GM20000 (cell line): Measurements from ENCODE around the gene FAM151A.

Experiments
- DNase-seq: peaks from one replicate; pipeline ENCODE4 v3.0.0; 2012; ENCODE audit warnings: low spot score
- CTCF ChIP-seq: IDR thresholded peaks from 2 replicates; pipeline ENCODE4 v1.5.1; 2012; ENCODE audit warnings: mild to moderate bottlenecking, control low read depth; ENCODE audit errors: extremely low read depth, missing control alignments

Gene FAM151A

GRCh38 chr1:54610601-54611580, 12.4 kb downstream of the FAM151A start:
- DNase-seq, result no peak
- no peak for TF ChIP-seq CTCF

GRCh38 chr1:54610048-54610447, 13.3 kb downstream of the FAM151A start:
- no peak for DNase-seq
- no peak for TF ChIP-seq CTCF

- no peak for TF ChIP-seq CTCF
- DNase-seq, result no peak
These were observed 13.9 kb downstream of the FAM151A start for GRCh38 chr1:54609301-54609921.

- DNase-seq, result no peak
These were observed 14.6 kb downstream of the FAM151A start for GRCh38 chr1:54608566-54609230.

GRCh38 chr1:54607821-54608565, 15.3 kb downstream of the FAM151A start:
- no peak for TF ChIP-seq CTCF
- no peak for DNase-seq

More at GRCh38 chr1:54608566-54609230, 14.6 kb downstream of the FAM151A start:
- no peak for TF ChIP-seq CTCF

- no peak for TF ChIP-seq CTCF
- no peak for DNase-seq
These were observed 16.4 kb downstream of the FAM151A start for GRCh38 chr1:54606990-54607325.
